Ureter (tissue), 1 donor: ENCODE measurements around the gene TTLL13. TPM values are rescaled to one million over a fixed set of nuclear protein-coding genes. Genes with fewer than 3 reads are reported as not detected.
"Not testable (repeated sequence)": the region's sequence is repeated elsewhere in the genome, so short reads cannot be mapped to it uniquely, and the experiment has no call there.

Experiments used
- DNase-seq: peaks from one replicate; pipeline ENCODE4 v3.0.0-alpha.2; 2020; ENCODE audit warnings: low spot score
- total RNA-seq: library from RNA; stranded (reverse); gene quantifications from one replicate; pipeline ENCODE4 v1.2.4, GENCODE V29; 2023
- donor health status: DM: yes; HTN: yes; CAD: no.

Gene TTLL13
- total RNA-seq, 1 donor from 2014 or later = 0.36 TPM

DNA sequence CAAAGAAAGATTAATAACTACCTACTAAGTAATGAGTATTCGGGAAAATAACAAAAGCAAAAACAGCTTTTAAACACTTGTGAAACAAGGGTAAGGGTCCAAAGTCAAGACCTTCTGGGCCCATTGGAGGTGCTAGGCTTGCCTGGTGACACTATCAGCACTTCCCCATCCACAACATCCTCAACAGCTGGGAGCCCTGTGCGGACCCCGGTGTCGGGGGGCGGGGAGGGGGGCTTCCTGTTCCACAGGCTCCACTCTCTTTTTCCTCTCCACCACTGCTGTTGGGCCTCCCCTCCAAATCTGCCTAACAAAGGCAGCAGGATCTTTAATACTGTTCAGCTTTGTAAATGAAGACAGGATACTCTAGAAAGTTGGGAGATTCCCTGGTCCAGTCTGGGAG lies 37.7 kb downstream of the TTLL13 start:
- DNase-seq = no peak

GRCh38 chr15:90287946-90288345 lies 38.6 kb downstream of the TTLL13 start:
- no peak for DNase-seq

DNA sequence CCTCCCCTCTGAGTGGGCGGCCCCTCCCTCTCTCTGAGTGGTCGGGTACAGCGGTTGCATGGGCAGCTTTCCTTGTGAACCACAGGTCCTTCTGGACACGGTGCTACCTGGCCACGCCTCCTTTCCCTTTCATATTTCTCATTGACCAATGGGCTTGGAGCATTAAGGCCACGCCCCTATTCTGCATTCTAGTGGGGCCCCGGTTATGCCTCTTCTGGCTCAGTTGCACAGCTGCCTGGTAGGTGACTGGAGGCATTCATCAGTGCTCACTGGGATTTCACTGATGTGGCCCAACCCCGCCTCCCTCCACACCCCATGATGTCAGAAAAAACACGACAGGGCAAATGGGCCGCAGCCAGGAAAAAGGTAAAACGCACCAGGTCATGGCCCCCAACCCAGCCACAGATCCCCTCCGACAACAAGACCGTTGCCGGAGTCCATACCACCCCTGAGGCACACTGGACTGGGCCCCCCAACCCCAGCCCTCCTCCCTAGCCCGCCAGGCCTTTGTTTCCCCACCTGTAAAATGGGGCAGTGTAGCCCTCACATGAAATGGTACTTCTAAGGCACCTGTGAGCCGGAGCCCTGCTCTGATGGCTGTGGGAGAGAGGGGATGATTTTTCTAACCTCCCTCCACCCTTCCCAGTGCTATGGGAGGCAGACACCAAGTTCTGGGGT lies 42.5 kb downstream of the TTLL13 start:
- no peak for DNase-seq

GRCh38 chr15:90293040-90293810 lies 43.9 kb downstream of the TTLL13 start:
- DNase-seq = peak; percentile 85

GRCh38 chr15:90294159-90294558 lies 44.8 kb downstream of the TTLL13 start:
- DNase-seq = no peak

- no peak for DNase-seq
Observed at GRCh38 chr15:90294601-90295269, 45.4 kb downstream of the TTLL13 start.

DNA sequence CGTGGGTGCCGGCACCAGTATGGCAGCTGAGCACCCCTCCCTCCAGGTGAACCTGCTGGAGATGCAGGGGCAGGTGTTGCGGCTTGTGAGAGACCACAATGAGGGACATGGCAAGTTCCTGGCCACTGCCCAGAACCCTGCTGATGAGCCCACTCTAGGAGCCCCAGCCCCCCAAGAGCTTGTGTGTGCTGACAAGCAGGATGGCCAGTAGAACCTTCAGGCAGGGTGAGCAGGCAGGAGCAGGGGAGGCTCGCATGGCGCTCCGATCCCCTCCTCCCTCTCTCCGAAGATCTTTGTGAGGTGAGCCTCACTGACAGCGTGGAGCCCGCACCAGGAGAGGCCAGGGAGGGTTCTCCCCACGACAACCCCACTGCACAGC lies 45.9 kb downstream of the TTLL13 start:
- no peak for DNase-seq

DNA sequence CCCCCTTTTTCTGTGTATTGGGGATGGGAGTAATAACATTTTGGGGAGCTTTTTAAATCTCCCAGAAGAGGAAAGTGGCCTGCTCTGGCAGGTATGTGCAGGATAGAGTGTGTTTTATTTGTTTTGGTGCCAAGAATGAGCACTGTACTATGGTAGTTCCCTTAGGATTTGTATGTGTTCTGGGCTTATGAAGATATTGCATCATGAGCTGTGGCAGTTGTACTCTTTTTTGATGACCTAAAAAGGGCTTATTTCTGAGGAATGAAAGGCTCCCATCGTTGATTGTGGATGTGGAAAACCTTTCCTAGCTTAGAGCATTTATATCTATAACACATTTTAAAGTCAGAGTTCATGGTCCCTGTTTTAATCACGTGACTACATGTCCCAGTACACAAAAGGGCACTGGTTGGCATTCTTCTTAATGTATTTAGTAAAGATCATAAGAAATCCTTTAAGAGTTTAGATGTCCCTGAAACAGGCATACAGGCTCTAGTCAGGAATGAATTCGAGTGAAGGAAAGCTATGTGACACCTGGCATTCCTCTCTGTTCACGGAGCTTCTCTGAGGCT lies 47.0 kb downstream of the TTLL13 start:
- not testable (repeated sequence) for DNase-seq

DNA sequence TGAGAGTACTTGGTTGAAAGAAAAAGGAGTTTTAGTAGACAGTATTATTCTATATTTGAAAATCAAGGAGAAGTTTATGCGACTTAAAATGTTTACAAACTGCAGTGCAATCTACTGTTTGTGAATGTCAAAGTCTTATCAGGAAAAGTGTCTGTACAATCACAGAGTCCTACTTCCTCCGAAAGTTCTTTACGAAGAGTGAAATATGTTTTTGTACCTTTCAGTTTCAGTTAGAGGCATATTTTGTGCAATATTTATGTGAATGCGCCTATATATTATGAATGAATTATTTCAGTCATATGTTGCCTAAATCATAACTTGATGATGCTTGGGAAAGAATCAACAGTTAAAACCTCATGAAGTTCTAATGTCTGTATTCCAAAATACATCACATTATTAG lies 47.7 kb downstream of the TTLL13 start:
- DNase-seq = no peak

- DNase-seq = no peak
Observed at GRCh38 chr15:90300541-90300940, 51.2 kb downstream of the TTLL13 start.

DNA sequence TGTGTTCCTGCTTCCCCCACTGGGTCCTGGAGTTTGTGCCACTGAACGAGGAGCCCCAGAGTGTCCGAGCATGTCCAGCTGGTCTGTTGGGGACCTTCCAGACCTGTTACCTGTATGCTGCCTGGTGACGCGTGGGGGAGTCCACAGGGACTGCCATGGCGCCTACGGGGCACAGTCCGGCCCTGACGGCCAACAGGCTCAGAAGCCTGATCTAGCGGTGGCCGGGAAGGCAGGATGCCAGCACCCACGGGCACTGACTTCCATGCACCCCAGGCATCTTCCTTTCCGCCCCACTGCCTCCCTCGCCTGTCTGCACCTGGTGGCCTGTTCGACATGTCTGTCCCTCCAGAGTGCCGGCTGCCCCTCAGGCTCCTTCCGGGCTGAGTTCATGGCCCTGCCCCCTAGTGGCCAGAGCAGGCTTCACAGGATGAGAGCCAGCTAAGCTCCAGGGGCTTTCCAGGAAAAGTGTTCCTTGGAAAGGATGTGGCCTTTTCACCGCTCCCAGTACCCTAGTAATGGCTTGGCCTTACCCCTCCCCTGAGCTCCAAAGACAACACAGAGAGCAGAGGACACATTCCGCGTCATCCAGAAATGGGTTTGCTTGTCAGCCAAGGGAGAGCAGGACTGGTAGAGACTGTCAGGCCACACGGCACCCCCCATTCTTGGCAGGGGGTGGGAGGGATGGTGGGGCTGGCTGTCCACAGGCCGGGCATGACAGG lies 51.8 kb downstream of the TTLL13 start:
- no peak for DNase-seq

DNA sequence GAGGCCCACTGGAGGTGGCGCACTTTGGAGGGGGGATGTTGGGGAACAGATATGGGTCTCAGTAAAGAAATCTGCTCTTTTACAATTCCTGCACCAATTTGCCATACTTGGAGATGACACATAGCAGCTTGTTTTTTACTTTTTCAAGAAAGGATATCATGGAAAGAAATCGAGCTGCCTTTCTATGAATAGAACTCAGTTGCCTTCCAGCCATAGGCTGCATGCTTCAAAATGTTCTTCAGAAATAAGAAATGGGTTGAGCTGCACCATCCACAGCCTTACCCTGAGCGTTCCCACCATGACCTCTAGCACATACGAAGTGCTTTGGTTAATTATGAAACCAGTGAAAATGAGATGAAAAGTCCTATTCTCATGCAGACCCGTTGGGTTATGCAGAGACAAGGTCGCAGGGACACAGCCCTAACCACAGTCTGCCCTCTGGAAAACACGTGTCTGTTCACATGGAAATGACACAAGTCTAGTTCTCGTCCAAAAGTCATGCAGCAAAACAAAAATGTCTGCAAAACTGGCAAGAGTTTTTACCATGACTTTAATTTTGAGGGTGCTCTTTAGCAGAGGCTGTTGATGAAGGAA lies 52.4 kb downstream of the TTLL13 start:
- no peak for DNase-seq

GRCh38 chr15:90305355-90305754 lies 56.0 kb downstream of the TTLL13 start:
- not testable (repeated sequence) for DNase-seq

- no peak for DNase-seq
Observed at GRCh38 chr15:90305932-90306331, 56.6 kb downstream of the TTLL13 start.

GRCh38 chr15:90306560-90306959 lies 57.2 kb downstream of the TTLL13 start:
- no peak for DNase-seq

GRCh38 chr15:90307661-90308060 lies 58.3 kb downstream of the TTLL13 start:
- no peak for DNase-seq

GRCh38 chr15:90309020-90309419 lies 59.7 kb downstream of the TTLL13 start:
- no peak for DNase-seq
